ENCODE results near the gene ACER3.

- TF ChIP-seq CTCF (conservative IDR thresholded peaks at IDR 0.05; ENCODE audit: low read depth, low read length) (no peak), EZH2 (IDR thresholded peaks at IDR 0.05; ENCODE audit: borderline replicate concordance, low read depth, low read length, poor library complexity, severe bottlenecking) (no peak)
Measured at GRCh38 chr11:77037057-77037456, 176.3 kb downstream of the ACER3 start.
